Measurements from ENCODE around the gene MECR.

Gene MECR

GRCh38 chr1:29201595-29202051 is 29.1 kb downstream of the MECR start:
- DNase-seq, result no peak

DNA sequence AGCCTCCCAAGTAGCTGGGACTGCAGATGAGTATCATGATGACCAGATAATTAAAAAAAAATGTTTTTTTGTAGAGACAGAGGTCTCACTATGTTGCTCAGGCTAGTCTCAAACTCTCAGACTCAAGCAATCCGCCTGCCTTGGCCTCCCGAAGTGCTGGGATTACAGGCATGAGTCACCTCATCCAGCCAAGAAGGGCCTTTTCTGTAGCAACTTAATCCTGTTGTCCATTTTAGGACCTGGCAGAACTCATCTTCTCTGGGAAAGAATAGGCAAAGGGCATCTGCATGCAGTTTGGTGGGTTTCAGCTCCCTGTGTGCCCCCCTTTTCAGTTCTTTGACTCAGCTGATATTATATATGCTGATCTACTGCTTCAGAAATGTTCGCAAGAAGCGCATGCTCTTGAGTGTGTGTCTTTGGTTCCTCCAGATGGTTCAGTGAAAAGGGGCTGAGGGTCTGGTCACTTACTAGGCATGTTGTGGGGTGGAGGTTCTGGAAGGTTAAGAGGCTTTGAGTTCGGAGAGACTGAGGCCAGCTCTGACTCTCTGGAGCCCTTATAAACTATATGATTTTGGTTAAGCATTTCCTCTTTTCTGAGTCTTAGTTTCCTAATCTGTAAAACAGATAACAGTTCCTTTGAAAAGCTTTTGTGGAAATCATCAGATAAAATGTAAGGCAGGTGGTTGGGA is 29.7 kb downstream of the MECR start:
- no peak for DNase-seq

- no peak for DNase-seq
Observed at GRCh38 chr1:29197993-29198392, 32.7 kb downstream of the MECR start.

DNA sequence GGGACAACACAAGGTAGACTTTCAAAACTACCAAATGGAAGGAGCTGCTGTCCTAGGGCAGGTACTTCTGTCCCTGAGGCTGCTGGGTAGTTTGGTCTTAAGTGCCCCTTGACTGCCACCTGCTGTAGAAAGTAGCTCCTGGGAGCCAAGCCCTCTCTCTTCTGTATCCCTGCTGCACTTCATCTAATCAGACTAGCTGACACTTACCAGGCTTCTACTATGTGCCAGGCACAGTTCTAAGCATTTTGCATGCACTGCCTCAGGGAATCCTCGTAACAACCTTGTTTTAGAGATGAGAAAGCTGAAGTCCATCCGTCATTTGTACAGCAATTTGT is 33.2 kb downstream of the MECR start:
- peak; percentile 19 for DNase-seq

- DNase-seq, result no peak
Observed at GRCh38 chr1:29196863-29197589, 33.7 kb downstream of the MECR start.

DNA sequence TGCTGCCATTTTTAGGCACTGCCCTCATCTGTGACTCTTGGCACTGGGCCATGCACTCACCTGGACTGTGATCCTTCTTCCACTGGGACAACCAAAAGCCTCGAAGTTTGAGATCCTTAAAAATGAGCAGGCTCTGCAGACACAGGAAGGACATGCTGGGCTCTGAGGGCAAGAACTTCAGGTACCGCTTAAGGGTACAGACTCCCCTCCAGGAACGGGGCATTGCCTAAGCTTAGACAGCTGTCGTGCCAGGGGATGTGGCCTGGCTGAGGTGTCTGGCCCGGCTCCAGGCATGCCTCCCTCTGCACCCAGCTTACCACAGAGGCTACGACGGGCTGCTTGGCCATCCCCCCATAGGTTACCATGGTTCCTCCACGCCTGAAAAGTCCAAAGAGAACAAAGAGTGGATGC is 34.8 kb downstream of the MECR start:
- DNase-seq, result no peak

DNA sequence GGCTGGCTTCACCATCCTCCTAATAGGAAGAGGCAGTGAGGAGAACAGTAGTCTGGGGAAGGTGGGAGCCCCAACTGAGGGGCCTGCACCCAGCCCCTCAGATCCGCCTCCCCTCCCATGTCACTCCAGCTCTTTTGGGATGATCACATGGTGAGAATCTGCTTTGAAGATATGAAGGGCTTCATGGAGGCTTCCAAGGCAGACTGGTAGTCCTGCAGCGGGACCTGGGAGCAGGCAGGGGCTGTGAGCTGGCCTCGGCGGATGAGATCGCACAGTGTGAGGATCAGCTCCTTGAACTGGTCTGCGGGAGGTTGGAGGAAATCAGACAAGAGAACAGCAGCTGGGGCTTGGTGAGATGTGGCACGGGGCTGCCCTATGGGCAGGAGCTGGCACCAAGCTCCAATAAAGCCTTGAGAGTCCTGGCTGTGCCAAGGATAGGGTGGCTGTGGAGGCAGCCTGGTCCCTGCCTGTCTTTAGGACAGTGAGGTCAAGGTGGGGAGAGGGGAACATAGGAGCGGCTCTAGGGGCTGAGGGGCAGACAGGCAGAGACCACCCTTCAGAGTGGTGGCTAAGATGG is 36.8 kb downstream of the MECR start:
- no peak for DNase-seq

DNA sequence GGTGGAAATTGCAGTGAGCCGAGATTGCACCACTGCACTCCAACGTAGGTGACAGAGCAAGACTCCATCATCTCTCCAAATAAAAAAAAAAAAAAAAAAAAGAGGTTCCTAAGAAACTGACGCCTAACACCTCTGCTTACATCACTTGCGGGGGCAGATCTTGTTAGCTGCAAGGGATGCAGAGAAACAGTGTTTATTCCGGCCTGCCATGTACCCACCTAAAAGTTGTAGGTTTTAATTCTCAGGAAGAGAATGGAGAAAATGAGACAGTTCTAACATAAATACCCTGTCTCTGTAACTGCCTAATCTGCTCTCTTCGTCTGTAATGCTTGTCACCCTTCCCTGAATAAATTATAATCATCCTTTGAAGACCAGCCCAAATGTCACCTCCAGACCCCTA is 40.0 kb downstream of the MECR start:
- no peak for DNase-seq

DNA sequence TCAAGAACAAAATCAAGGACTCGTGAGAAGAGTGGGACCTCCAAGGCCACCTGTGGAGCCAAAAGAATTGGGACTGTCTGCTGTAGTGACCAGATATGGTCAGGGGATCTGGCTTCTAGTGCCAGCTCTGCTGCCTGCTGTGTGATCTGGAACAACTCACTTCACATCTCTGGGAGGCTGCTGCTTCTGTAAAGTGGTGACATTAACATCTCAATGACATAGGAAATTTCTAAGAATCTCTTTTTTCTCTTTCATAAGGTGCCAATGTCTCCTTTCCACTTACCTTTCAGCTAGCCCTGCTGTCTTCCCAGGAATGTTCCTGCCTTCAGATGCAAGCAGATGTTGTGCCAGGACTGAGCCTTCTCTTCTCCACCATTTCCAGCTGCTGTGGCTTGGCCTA is 44.0 kb downstream of the MECR start:
- no peak for DNase-seq

DNA sequence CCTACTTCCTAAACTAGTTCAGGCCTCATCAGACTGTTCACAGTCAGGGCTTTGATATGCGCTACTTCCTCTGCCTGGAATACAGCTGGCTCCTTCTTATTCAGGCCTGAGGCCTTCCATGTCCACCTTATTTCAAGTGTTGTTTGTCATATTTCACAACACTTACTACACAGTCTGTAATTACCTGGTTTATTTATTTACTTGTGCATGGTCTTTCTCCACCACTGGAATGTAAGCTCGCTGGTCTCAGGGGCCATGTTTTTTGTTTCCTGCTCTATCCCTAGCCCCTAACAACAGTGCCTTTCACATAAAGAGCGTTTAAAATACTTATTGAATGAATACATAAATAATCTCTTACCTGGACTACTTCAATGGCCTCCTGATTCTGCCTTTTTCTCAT is 44.5 kb downstream of the MECR start:
- no peak for DNase-seq

DNA sequence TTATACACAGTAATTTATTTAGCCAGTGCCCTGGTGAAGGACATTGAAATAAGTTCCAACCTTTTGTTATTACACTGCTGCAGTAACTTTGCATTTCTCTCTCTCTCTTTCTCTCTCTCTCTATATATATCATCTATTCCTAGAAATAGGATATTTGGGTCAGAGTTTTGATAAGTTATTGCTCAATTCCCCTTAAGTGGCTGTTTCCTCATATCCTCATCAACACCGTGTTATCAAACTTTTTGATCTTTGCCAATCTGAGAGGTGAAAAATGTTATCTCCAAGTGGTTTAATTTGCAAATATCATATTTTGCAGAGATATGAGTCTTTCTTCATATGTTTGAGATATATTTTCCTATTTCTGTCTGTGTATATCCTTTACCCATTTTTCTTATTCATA is 47.4 kb downstream of the MECR start:
- DNase-seq, result no peak

- DNase-seq, result peak; percentile 99
Observed at GRCh38 chr1:29181413-29182225, 49.1 kb downstream of the MECR start, which contains the start of gene SRSF4. Gene SRSF4 (minus strand): TSS chr1:29181900. CDS start chr1:29181752, 148 bp downstream.

- DNase-seq, result no peak
Observed at GRCh38 chr1:29180497-29181412, 50.0 kb downstream of the MECR start.

DNA sequence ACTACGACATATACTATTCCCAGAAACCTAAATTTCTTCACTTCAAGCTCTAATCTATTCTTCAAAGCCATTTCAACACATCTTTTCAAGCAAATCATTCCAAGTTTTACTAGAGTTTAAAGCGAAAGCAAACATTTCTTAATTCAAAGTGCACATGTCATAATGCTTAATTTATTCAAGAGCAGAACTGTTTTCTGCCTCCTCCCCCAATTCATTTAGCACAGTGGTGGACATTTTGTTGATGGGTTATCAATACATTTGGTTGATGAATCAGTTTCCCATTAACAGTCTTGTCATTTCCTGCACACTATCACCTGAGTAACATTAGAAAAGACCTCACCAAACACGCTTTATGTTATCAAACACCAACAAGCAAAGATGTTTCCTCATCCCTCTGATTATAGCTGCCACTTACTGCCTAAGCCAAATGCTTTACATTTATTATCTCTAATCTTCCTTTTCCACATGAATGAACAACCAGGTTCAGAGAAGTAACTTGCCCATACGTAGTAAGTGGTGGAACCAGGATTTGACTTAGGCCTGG is 51.0 kb downstream of the MECR start:
- no peak for DNase-seq

- DNase-seq, result no peak
Observed at GRCh38 chr1:29177022-29177705, 53.6 kb downstream of the MECR start.

- no peak for DNase-seq
Observed at GRCh38 chr1:29176576-29176975, 54.2 kb downstream of the MECR start.

GRCh38 chr1:29172415-29172939 is 58.3 kb downstream of the MECR start:
- DNase-seq, result no peak

GRCh38 chr1:29171521-29171920 is 59.2 kb downstream of the MECR start:
- DNase-seq, result no peak

GRCh38 chr1:29171089-29171488 is 59.6 kb downstream of the MECR start:
- DNase-seq, result no peak

DNA sequence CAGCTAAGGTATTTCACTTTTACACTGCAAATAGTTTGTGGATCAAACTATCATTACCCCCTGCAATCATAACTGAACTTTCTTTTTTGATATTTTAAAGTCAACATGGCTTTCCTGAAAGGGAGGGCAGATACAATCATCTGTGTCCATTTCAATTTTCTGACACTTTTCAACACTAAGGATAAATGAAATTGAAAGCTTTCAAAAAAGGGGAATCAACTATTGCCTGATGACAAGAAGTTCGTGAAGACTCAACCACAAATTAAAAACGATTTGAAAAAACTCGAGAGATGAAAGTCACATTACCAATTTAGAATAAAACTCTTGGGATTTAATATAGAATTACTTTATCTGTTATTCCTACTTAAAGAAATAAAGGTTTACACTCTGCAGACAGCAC is 60.8 kb downstream of the MECR start:
- no peak for DNase-seq

GRCh38 chr1:29167904-29168303 is 62.8 kb downstream of the MECR start:
- DNase-seq, result no peak
